ENCODE measurements around the gene UQCRC1.

DNA sequence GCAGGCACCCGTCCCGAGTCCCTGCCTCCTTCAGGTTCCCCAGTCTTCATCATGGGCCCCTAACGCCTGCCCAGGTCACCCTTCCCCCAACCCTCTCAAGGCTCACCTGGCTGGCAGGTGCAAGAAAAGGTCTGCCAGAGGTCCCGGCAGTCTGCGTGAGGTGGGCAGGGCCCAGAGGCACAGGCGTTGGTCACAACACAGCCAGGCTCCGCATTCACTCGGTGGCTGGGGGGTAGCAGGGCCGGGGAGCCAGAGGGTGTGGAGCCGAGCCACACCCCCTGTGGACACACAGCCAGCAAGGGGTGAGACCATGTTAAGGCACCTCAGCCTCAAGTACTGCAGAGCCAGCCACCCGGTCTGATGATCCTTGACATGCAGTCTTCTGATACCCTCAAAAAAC, 42.3 kb upstream of the UQCRC1 start:
- no peak for TF ChIP-seq POLR2A (IDR thresholded peaks at IDR 0.05)
- no peak for TF ChIP-seq CTCF (IDR thresholded peaks at IDR 0.05)

Data from breast epithelium (tissue), 3 donors.